Central memory CD8-positive, alpha-beta T cell (primary cell): ENCODE results near the gene GPC5.
"Not testable (repeated sequence)": the region's sequence is repeated elsewhere in the genome, so short reads cannot be mapped to it uniquely, and the experiment has no call there.

Experiments used
- ATAC-seq: fragments of 150-1000 bp; cut with Tn5 transposase; replicated peaks from 2 replicates; pipeline ENCODE4 v1.10.0; 2022; ENCODE audit warnings: mild to moderate bottlenecking, moderate FRiP score, moderate number of reproducible peaks; ENCODE audit not compliant: poor library complexity, severe bottlenecking; ENCODE audit errors: extremely low read depth
- DNase-seq, 2 donors: peaks; one replicate each; pipeline ENCODE4 v3.0.0; 2021; ENCODE audit warnings: low spot score in 2 of 2
- H3K27ac Mint-ChIP-seq: one replicate; pipeline ENCODE4 v1.8.0; 2022; ENCODE audit warnings: low read depth, mild to moderate bottlenecking, moderate library complexity, mixed read lengths
- H3K27me3 Mint-ChIP-seq: one replicate; pipeline ENCODE4 v1.8.0; 2022; ENCODE audit warnings: mixed read lengths
- H3K36me3 Mint-ChIP-seq: one replicate; pipeline ENCODE4 v1.8.0; 2022; ENCODE audit warnings: mild to moderate bottlenecking, moderate library complexity, mixed read lengths; ENCODE audit not compliant: insufficient read depth
- H3K4me1 Mint-ChIP-seq: one replicate; pipeline ENCODE4 v1.8.0; 2022; ENCODE audit warnings: mixed read lengths
- H3K4me3 Mint-ChIP-seq: one replicate; pipeline ENCODE4 v1.8.0; 2022; ENCODE audit warnings: mild to moderate bottlenecking, moderate library complexity, mixed read lengths
- H3K9me3 Mint-ChIP-seq: one replicate; pipeline ENCODE4 v1.8.0; 2022; ENCODE audit warnings: mixed read lengths

Gene GPC5

DNA sequence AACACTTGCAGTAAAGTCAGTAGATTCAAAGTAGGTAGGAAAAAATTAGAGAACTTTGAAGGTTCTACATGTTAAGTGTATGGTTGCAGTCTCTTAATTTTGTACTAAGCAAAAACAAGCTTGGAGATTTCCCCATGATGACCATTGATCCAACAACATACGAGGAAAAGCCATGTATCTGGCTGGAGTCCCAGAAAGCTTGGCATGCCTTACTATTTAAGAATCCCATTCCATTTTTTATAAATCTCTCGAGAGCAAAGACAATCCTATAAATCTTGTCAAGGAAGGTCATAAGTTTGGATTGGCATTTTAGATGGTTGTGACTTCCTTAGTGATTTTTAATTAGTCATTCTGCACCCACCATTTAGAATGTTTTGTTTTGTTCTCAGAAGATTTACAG, 495.9 kb downstream of the GPC5 start:
- peaks cover 16% of the 10 kb centered on the region for H3K9me3 Mint-ChIP-seq
- H3K27me3 Mint-ChIP-seq: no peaks in the 10 kb centered on the region
- no peak overlapping the region for H3K27ac Mint-ChIP-seq
- no peaks in the 10 kb centered on the region for H3K4me1 Mint-ChIP-seq
- ATAC-seq (no peak), DNase-seq (no peak)
- H3K36me3 Mint-ChIP-seq: no peaks in the 10 kb centered on the region
- no peak overlapping the region for H3K4me3 Mint-ChIP-seq

DNA sequence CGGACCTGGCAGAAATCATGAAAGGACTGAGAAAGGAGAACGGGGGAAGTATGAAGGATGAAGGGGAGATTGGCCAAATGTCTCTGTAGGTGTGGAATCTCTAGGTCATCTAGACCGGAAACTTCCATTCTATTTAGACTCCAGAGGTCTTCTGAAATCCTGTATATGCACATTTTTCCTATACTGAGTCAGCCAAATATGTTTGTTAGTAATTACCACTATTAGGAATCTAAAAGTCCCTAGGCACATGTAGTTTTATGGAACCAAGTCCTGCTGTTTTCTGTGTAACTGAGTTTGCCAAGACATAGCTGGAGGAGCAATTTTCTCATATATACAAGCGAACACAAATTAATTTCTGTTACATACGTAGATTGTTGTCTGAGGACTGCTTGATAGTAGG, 498.1 kb downstream of the GPC5 start:
- Mint-ChIP-seq H3K27ac (no peak overlapping the region), H3K27me3 (no peaks in the 10 kb centered on the region), H3K9me3 (peaks cover 20% of the 10 kb centered on the region), H3K4me1 (no peaks in the 10 kb centered on the region), H3K36me3 (no peaks in the 10 kb centered on the region), H3K4me3 (no peak overlapping the region)
- ATAC-seq: no peak
- DNase-seq: no peak

DNA sequence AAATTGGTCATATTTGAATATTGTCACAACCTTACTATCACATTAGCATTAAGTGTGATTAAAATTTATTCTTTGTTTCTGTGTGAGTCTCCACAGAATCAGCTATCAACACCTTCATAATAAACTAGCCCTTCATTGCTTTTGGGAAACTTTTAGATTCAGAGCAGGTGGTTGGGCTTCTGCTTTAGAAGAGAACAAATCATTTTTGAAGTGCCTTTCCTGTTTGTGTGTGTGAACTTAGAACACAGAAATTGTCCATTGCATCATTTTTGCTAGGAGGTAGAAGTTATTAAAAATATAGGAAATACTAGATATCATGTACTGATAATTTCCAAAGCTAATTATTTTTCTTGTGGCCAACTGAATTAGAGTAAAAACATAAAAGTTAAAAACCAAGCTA, 500.6 kb downstream of the GPC5 start:
- not testable (repeated sequence) for DNase-seq, H3K4me3 Mint-ChIP-seq, H3K36me3 Mint-ChIP-seq, H3K27me3 Mint-ChIP-seq, H3K4me1 Mint-ChIP-seq, ATAC-seq, H3K27ac Mint-ChIP-seq
- H3K9me3 Mint-ChIP-seq: peaks cover 20% of the 10 kb centered on the region

DNA sequence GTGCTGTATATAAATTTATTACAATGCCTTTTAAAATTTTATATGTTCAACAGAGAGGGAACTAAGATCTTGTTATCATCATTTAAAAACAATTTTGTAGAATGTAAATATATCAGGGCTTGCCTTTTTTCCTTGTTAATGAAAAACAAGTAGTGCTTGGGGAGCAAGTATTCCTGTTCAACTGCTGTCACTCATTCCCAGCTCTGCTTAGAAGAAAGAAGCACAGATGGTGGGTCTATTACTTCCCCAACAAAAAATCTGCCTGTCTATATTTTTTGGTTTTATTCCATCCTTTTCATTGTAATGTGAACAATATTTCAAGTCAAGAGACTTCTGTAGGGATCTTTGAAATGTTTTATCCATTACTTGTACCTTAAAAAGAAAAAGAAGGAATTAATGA, 503.9 kb downstream of the GPC5 start:
- no peak overlapping the region for H3K4me3 Mint-ChIP-seq
- no peaks in the 10 kb centered on the region for H3K4me1 Mint-ChIP-seq
- DNase-seq (no peak), ATAC-seq (no peak)
- no peak overlapping the region for H3K27ac Mint-ChIP-seq
- H3K27me3 Mint-ChIP-seq: no peaks in the 10 kb centered on the region
- peaks cover 16% of the 10 kb centered on the region for H3K9me3 Mint-ChIP-seq
- H3K36me3 Mint-ChIP-seq: no peaks in the 10 kb centered on the region

DNA sequence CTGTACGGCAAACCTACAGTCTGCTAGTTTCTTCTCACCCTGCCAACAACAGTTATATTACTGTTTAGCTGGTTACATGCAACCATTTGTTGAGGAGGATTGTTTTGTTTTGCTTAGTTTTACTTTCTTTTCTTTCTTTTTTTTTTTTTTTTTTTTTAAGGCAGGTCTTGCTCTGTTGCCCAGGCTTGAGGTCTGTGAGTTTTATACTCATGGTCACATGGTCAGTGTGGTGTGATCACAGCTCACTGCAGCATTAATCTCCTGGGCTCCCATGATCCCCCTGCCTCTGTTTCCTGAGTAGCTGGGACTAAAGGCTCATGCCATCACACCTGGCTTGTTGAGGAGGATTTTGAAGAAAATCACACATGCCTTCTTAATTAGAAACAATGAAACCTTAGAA, 505.6 kb downstream of the GPC5 start:
- no peaks in the 10 kb centered on the region for H3K27me3 Mint-ChIP-seq

DNA sequence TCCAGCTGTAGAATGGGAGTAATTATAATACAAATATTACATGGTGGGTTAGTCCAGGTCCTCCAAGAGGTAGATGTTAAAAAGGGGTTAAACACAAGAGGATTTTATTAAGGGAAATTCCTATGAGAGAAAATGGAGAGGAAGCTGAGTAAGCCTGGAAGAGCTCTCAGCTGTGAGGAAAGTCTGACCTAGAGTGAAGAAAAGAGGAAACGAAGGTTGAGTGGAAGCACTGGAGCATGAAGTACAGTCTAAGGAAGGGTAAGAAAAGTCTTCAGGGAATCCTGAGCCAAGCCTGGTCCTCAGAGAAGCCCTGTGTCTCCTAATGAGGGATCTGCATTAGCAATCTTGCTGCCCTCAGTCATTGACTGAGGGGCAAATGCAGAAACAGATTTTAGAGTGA, 506.2 kb downstream of the GPC5 start:
- Mint-ChIP-seq H3K27ac (no peak overlapping the region), H3K27me3 (no peaks in the 10 kb centered on the region), H3K36me3 (no peaks in the 10 kb centered on the region), H3K9me3 (peaks cover 6% of the 10 kb centered on the region), H3K4me3 (no peak overlapping the region), H3K4me1 (no peaks in the 10 kb centered on the region)
- DNase-seq: no peak
- no peak for ATAC-seq

More for the DNA sequence above, 505.6 kb downstream of the GPC5 start:
- Mint-ChIP-seq H3K4me3 (no peak overlapping the region), H3K9me3 (peaks cover 10% of the 10 kb centered on the region), H3K36me3 (no peaks in the 10 kb centered on the region), H3K27ac (no peak overlapping the region), H3K4me1 (no peaks in the 10 kb centered on the region)
- ATAC-seq: no peak
- DNase-seq: no peak

DNA sequence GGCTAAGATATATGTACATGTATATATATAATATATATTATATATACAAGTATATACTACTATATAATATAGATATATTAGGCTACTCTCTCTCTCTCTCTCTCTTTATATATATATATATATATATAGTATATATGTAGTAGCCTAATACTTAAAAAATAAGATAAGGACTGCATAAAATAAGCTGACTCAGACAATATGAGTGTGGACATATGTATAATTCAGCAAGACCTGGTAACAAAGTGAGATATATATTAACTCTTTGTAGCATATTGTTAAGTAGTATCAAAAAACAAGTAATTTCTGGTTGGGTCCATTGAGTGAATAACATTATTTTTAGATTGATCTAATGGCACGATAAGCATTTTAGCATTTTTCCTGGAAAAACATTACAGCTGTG, 509.0 kb downstream of the GPC5 start:
- no peak for DNase-seq
- H3K9me3 Mint-ChIP-seq: peaks cover 16% of the 10 kb centered on the region
- no peak overlapping the region for H3K4me3 Mint-ChIP-seq
- H3K4me1 Mint-ChIP-seq: no peaks in the 10 kb centered on the region
- H3K27ac Mint-ChIP-seq: no peak overlapping the region
- H3K27me3 Mint-ChIP-seq: no peaks in the 10 kb centered on the region
- ATAC-seq: no peak
- no peaks in the 10 kb centered on the region for H3K36me3 Mint-ChIP-seq

DNA sequence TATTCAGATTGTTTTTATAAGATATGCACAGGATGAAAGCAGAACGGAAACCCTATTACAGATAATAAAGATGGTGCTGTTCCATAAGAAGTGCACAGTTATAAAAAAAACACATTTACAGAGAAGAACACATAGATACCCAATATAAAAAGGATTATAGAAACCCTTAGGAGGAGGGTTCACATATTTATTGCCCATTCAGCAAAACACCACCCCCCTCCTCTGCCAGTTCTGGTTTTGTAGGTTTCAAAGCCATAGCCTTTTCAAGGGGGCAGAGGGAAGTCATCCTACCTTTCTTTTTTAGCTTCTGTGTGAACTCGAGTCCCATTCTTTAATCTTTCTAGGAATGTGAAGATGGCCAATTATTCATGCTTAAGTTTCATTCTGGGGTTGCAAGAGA, 511.2 kb downstream of the GPC5 start:
- no peaks in the 10 kb centered on the region for H3K36me3 Mint-ChIP-seq
- no peak overlapping the region for H3K27ac Mint-ChIP-seq
- DNase-seq (no peak), ATAC-seq (no peak)
- H3K4me1 Mint-ChIP-seq: no peaks in the 10 kb centered on the region
- no peak overlapping the region for H3K4me3 Mint-ChIP-seq
- peaks cover 16% of the 10 kb centered on the region for H3K9me3 Mint-ChIP-seq
- no peaks in the 10 kb centered on the region for H3K27me3 Mint-ChIP-seq

DNA sequence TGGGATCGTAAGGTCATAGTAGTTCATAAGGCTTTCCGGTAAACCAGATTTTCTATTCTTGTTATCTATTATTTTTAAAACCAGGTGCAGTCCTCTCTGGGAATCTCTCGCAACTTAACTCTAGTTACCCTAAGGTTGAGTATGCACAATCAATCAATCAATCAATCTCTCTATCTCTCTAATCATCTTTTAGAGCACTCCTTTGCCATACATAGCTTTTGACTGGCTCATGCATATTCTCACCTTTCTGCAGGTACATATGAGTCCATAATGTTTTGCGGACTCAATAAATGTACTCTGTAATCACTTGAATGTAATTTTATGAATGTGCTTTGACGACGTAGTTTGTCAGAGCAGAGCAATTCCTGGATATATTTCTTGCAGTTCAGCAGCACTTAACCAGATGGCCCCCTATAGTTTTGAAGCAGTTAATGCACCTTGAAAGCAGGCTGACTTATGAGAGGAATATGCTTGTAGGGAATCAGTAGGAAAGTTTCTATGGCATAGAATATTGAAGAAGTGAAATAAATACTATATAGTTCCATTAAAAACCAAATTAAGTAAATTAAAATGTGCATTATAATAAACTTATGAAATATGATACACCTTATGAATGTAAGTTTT, 524.7 kb downstream of the GPC5 start:
- Mint-ChIP-seq H3K27me3 (no peaks in the 10 kb centered on the region), H3K27ac (no peak overlapping the region), H3K4me1 (no peaks in the 10 kb centered on the region), H3K36me3 (no peaks in the 10 kb centered on the region), H3K9me3 (peaks cover 17% of the 10 kb centered on the region), H3K4me3 (no peak overlapping the region)
- no peak for ATAC-seq
- DNase-seq: no peak

DNA sequence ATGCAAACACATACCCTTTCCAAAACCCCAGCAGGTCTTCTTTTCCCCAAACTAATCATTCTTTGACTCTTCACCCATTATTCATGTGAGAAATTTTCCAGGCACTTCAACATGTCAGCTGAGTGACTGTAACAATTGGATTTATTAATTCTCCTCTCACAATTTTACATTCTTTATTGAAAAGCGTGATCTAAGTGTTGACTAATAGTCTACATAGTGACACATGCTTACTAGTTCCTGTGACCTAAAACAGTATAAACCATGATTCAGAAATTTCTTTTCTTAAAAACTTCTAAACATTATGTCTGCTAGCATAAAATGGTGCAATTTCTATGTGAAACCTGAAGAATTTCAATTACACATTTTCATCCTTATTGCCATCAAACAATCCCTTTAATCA, 532.3 kb downstream of the GPC5 start:
- Mint-ChIP-seq H3K27ac (no peak overlapping the region), H3K36me3 (no peaks in the 10 kb centered on the region), H3K9me3 (peaks cover 28% of the 10 kb centered on the region), H3K27me3 (no peaks in the 10 kb centered on the region), H3K4me3 (no peak overlapping the region), H3K4me1 (no peaks in the 10 kb centered on the region)
- ATAC-seq (no peak), DNase-seq (no peak)

DNA sequence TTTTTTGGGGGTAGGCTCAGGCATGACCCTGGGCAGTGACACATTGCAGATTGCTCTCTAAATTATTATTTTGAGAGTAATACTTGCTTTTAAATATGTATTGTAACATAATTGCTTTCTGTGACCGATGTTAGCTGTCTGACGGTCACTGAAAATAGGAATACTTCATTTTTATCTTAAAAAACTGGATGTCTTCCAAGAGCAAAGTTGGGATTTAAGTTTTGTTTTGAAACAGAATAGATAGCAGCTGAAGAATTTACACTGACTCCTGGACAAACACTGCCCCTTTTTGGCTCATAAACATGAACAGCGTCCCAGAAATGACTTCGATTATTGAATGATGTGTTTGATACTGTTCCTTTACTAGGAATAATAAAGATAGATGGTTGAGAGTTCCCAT, 535.9 kb downstream of the GPC5 start:
- Mint-ChIP-seq H3K36me3 (no peaks in the 10 kb centered on the region), H3K4me3 (no peak overlapping the region), H3K4me1 (no peaks in the 10 kb centered on the region), H3K27me3 (no peaks in the 10 kb centered on the region), H3K9me3 (peaks cover 18% of the 10 kb centered on the region), H3K27ac (no peak overlapping the region)
- ATAC-seq: no peak
- DNase-seq: no peak

DNA sequence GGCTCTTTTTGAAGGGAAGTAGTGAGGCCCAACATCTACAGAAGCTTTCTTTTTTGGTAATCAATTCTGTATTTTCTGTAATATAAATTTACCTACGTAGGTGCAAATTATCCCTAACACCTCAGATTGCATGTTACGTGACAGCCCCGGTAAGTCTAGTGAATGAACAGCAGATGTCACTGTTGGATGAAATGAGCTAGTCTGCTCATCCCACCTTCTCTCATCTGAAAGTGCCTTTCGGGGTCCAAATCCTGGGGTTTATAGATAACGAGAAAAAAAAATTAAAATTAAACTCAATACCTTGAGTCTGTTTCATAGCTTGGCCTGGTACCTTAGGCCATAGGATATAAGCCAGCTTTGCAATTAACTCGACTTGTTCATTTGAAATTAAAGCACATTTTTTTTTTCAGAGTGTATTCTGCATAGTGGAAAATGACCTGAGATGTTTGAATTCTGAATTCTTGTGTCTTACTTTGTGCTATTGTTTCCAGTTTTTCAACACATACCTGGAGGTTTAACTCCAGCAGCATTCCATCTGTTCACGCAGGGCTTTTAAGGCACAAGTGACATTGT, 548.2 kb downstream of the GPC5 start:
- Mint-ChIP-seq H3K4me3 (no peak overlapping the region), H3K4me1 (no peaks in the 10 kb centered on the region), H3K27me3 (no peaks in the 10 kb centered on the region), H3K36me3 (no peaks in the 10 kb centered on the region), H3K9me3 (peaks cover 10% of the 10 kb centered on the region), H3K27ac (no peak overlapping the region)
- ATAC-seq: no peak
- DNase-seq: no peak

DNA sequence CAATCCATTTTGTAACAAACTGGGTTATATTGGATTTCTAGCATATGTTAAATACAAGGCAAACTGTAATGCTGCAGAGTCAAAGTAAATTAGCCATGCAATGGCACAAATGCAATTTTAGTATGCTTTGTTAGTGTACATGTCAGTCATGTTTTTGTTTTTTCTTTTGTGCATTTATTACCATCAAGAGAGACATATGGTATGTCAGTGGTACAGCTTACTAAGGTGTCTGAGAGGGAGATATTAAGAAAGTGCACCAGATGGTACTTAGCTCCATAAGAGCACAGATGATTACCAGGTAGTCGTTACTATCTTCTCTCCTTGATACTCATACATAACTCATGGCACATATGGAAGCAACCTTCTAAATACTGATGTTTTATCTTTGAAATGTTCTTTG, 550.3 kb downstream of the GPC5 start:
- H3K4me3 Mint-ChIP-seq: no peak overlapping the region
- no peak for ATAC-seq
- H3K9me3 Mint-ChIP-seq: peaks cover 16% of the 10 kb centered on the region
- no peaks in the 10 kb centered on the region for H3K36me3 Mint-ChIP-seq
- no peak overlapping the region for H3K27ac Mint-ChIP-seq
- H3K4me1 Mint-ChIP-seq: no peaks in the 10 kb centered on the region
- H3K27me3 Mint-ChIP-seq: no peaks in the 10 kb centered on the region
- DNase-seq: no peak
